ENCODE results near the gene CDKL5. TPM values are rescaled to one million over a fixed set of nuclear protein-coding genes. Genes with fewer than 3 reads are reported as not detected.
"Not testable (repeated sequence)": the region's sequence is repeated elsewhere in the genome, so short reads cannot be mapped to it uniquely, and the experiment has no call there.

Gene CDKL5
- polyA plus RNA-seq (ENCODE audit: insufficient read length in 4 of 4): 10 to 100 TPM; 13.7 to 16.1 (median 14.5) TPM

DNA sequence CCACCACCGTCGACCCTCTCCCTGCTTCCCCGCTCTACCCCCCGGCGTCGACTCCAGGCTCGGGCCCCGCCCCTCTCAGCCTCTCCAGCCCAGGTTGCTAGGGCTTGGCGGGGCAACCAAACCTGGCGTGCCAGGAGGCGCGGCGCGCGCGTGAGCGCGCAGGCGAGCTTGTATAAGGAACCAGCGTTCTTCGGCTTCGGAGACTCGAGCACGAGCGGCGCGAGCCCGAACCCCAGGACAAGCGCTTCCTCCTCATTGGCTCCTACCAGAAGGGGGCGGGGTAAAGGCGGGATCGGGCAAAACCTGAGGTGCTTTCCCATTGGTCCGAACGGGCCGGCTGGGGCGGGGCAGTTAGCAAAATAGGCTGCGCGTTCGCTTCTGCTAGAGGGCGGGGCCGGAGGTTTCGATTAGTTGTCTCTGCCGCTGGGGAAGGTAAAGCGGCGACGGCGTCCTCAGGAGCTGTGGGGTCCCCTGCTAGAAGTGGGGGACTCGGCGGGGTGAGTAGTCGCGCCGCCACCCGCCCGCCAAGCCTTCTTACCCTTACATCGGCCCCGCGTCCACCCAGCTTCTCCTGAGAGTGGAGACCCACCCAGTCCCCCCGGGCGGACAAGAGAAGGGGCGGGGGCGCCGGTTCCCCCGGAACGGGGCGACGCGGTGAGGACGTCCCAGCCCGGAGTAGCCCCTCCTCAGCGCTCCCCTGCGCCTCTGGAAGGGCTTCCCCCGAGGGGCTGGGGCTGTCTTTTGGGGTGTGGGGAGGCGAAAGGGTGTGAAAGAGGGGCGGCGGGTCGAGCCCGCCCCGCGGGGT lies at the start of gene CDKL5:
CDKL5 (plus strand) TSS at position 410 of the 805 bp plus-strand sequence. CDS start 81,489 bp downstream, outside the sequence.
- DNase-seq (ENCODE audit: low read depth in 4 of 4, low spot score in 3 of 4): peak; percentile 85 to 92 (median 91)

DNA sequence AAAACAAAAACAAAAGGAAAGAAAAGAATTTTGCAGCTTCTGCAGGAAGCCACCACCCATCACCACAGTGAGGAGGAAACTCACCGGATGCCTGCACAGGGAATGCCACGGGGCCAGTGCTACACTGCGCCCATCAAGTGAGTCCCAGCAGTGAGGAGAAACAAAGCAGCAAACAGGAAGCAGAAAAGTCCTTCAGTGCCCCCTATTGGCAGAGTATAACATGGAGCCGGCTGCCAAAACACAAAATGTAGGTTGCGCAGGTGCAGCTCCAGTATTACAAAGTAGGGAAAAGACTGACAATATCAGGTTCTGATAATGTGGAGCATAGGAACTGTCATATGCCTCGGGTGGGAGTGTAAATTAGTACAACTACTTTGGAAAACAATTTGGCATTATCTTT lies 47.6 kb upstream of the CDKL5 start:
- no peak for DNase-seq (ENCODE audit: low read depth in 4 of 4, low spot score in 3 of 4)

DNA sequence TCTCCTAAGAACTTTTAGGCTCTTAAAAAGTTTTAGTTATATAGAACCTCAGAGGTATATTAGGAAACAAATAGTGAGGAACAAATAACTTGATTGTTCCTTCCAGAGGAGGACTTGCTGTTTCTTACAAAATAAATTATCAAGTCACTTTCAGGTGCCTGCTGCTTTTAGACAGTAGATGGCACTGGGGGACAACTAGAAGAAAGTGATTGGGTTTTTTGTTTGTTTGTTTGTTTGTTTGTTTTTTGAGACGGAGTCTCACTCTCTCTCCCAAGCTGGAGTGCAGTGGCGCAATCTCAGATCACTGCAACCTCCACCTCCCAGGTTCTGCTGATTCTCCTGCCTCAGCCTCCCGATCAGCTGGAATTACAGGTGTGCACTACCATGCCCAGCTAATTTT lies 35.4 kb upstream of the CDKL5 start:
- DNase-seq (ENCODE audit: low read depth in 4 of 4, low spot score in 3 of 4): no peak

- peak in 2 of 4 donors; percentile 27 to 29 for DNase-seq (ENCODE audit: low read depth in 4 of 4, low spot score in 3 of 4)
These were observed 34.4 kb upstream of the CDKL5 start for GRCh38 chrX:18390941-18391538.

DNA sequence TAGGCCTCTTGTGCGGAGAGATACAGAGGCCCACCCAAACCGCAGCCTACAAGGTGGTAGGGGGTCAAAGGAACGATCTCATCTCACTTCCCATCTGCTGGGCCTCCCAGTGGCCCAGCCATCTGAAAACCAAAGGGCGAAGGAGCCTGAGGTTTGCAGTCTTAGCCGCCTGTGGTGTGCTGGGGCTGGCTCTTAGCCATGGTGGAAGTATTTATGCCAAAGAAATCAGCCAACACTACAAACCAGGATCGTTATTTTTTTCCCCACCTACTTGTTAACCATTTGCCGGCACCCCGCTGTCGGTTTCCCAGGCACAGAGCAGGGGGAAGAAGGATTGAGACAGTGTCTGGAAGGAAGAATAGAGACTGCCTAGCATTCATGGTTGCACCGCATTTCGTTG lies 30.9 kb upstream of the CDKL5 start:
- DNase-seq (ENCODE audit: low read depth in 4 of 4, low spot score in 3 of 4): no peak

DNA sequence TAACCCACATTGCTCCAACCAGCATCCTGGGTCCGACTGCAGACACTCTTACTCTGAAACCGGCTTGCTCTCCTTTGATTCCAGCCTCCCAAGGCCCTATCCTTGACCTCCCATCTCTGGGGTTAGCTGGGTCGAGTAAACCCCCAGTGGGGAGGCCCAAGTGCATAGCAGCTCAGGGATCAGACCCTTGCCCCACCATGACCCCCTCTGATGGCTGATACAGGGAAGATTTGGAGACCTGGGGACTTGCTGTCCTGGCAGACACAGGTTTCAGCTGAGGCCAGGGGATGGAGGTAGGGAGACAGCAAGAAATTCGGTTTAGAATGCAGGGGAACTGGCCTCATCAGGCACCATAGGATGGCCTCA lies 23.6 kb upstream of the CDKL5 start:
- no peak for DNase-seq (ENCODE audit: low read depth in 4 of 4, low spot score in 3 of 4)

DNA sequence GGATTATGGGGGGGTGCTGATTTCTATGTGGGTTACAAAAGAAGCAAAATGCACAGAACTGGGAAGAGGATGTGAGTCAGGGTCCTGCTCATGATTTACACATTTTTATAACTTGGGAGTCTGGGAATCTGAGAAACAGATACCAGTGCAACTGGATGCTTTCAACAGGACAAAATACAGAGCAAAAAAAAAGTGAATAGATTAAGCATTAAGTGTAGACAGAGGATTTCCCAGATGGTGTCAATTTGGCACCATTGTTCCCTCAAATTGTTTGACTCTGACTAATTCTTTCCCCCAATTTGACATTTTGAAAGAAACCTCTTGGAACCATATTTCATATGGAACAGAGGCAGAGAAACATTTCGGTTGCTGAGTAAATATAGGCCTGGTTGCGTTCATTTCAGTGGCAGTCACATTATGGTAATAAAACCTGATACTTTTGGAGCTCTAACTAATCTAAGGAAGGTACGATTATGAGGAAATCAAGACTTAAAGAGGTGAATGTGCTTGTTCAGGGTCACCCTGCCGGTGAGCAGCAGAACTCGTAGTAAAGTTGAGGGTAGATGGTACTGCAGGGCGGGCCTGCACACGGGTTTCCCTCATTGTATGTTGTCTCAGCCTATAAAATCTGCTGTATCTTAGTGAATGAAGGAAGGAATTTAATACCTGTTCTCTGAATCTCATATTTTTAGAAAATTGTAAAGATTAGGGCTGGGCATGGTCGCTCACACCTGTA lies 18.7 kb upstream of the CDKL5 start:
- DNase-seq (ENCODE audit: low read depth in 4 of 4, low spot score in 3 of 4): no peak

DNA sequence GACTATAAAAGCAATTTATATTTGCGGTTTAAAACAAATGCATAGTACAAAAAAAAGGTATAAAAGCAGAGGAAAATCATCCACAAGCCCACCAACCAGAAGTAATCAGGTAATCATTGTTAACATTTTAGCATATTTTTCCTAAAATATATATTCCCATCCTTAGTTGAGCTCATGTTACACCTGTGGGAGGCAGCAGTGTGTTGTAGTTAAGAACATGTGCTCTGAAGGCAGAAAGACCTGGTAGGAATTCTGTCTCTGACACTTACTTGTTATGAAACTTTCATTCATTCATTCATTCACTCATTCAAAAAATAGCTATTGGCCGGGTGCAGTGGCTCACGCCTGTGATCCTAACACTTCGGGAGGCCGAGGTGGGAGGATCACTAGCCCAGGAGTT lies 15.4 kb upstream of the CDKL5 start:
- no peak for DNase-seq (ENCODE audit: low read depth in 4 of 4, low spot score in 3 of 4)

DNA sequence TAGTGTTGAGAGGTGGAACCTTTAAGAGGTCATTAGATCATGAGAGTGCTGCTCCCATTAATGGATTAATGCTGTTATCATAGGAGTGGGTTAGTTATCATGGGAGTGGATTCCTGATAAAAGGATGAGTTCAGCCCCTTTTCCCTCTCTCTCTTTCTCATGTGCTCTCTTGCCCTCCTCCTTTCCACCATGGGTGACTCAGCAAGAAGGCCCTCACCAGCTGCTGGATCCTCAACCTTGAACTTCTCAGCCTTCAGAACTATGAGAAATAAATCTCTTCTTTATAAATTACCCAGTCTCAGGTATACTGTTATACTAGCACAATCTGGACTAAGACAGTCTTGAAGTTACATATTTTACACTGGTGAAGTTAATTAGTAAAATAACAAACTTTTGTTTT lies 10.0 kb upstream of the CDKL5 start:
- no peak for DNase-seq (ENCODE audit: low read depth in 4 of 4, low spot score in 3 of 4)

DNA sequence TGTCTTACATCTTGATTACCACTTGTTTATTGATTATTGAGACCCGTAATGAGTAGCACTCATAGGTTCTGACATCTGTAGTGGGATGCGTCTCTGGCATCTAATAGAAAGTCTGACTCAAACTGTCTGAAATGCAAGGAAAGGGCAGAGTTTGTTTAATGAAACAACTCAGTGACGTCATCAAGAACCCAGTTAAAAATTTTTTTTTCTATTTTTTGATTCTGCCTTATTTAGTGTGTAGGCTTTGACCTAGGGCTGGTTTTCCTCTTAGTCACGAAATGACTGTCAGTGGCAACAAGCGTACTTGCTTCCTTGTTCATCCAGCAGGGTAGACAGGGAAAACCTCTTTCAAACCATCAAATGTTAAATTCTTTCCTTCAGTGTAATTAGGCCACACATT lies 3.1 kb upstream of the CDKL5 start:
- no peak for DNase-seq (ENCODE audit: low read depth in 4 of 4, low spot score in 3 of 4)

DNA sequence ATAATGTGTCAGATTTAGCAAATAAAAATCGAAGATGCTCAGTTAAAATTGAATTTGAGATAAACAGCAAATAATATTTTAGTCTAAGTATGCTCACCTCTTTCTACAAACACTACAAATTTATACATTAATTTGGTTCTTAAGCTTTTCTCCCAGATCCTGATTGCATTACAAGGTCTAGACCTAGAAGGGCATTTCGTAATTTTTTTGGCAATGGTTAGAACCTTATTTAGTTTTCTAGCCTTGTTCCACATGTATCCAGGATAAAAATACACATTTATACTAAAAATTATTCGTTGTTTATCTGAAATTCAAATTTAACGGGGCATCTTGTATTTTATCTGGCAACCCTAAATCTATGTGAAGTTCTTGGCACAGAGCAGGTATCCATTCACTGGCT lies 2.5 kb upstream of the CDKL5 start:
- DNase-seq (ENCODE audit: low read depth in 4 of 4, low spot score in 3 of 4): no peak

DNA sequence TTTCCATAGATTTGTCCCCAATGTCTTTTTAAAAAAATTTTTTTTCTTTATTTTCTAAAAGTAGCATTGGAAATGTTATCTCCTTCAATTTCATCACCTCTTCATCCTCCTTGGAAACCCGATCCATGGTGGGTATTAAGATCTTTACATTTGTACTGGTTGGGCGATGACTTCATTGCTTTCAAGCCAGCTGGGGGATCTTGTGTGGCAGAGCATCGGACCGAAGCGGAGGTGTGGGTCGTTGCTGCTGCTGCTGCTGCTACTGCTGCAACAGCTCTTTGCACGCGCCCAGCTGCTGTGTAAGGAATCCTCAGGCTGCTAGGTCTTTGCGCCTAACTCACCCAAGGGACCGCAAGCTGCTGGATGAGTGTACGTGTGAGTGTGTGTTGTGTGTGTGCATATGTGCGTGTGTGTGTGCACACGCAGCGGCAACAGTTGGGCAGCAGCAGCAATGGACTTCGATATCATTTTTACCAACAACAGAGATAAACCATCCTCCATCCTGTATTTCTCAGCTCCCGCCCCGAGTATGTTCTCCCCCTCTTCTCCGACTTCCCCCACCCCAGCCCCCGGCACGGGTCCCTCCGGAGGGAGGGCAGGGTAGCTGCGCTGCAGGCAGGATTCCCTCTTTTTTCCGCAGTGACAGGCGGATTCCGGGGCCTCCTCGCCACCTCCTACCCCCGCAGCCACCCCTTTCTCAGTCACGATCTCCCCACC lies 768 bp upstream of the CDKL5 start:
- DNase-seq (ENCODE audit: low read depth in 4 of 4, low spot score in 3 of 4): peak in 1 of 4 donors; percentile 28

GRCh38 chrX:18426004-18426320 lies 554 bp downstream of the CDKL5 start:
- no peak for DNase-seq (ENCODE audit: low read depth in 4 of 4, low spot score in 3 of 4)

GRCh38 chrX:18428006-18428405 lies 2.6 kb downstream of the CDKL5 start:
- no peak for DNase-seq (ENCODE audit: low read depth in 4 of 4, low spot score in 3 of 4)

GRCh38 chrX:18433288-18433687 lies 7.9 kb downstream of the CDKL5 start:
- not testable (repeated sequence) for DNase-seq (ENCODE audit: low read depth in 4 of 4, low spot score in 3 of 4)

- no peak for DNase-seq (ENCODE audit: low read depth in 4 of 4, low spot score in 3 of 4)
These were observed 9.5 kb downstream of the CDKL5 start for GRCh38 chrX:18434896-18435295.

GRCh38 chrX:18436017-18436416 lies 10.6 kb downstream of the CDKL5 start:
- DNase-seq (ENCODE audit: low read depth in 4 of 4, low spot score in 3 of 4): no peak

DNA sequence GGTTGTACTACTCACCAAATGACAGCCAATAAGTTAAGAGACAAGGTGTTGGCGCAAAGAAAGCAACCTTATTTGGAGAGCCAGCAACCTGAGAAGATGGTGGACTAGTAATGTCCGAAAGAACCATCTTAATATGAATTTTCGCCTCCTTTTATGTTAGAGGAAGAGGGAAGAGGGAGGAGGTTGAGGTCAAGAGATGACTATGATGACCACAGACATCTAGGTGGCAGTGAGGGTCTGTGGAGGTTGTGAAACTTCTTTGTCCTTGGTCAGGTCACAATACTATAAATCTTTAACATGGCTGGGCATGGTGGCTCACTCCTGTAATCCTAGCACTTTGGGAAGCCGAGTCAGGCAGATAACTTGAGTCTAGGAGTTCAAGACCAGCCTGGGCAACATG lies 15.4 kb downstream of the CDKL5 start:
- DNase-seq (ENCODE audit: low read depth in 4 of 4, low spot score in 3 of 4): no peak

DNA sequence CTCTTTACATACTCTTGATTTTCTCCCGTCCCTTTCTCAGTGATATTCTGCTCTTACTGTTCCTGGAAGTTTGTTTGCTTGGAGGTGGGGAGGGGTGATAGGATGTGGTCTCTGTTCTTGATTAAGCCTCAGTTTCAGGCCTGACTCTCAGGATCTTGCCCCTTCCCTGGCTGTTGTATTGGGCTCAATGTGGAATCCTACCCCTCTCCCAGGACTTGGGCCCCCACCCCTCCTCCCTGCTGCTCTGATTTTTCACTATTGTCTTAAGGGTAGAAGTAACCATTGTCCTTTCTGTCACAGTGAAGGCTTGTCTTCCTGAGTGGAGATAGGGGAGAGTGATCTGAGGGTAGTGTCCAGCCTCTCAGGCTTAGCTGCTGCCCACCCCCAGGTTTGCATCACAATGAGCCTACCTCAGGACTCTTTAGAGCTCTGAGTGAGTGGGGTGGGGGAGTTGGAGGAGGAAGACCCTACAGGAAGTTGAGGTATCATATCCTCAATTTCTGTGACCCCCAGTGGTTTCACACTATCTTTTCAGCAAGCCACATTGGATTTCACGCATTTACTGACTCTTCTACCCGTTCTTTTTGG lies 16.5 kb downstream of the CDKL5 start:
- DNase-seq (ENCODE audit: low read depth in 4 of 4, low spot score in 3 of 4): no peak

GRCh38 chrX:18448416-18448815 lies 23.0 kb downstream of the CDKL5 start:
- no peak for DNase-seq (ENCODE audit: low read depth in 4 of 4, low spot score in 3 of 4)

- DNase-seq (ENCODE audit: low read depth in 4 of 4, low spot score in 3 of 4): no peak
These were observed 23.8 kb downstream of the CDKL5 start for GRCh38 chrX:18449236-18449635.
